Muscle of back (tissue), 13 donors: ENCODE measurements around the gene ELL3. TPM values are rescaled to one million over a fixed set of nuclear protein-coding genes. Genes with fewer than 3 reads are reported as not detected.
"Not testable (repeated sequence)": the region's sequence is repeated elsewhere in the genome, so short reads cannot be mapped to it uniquely, and the experiment has no call there.

Experiments used
- DNase-seq, 3 donors: peaks; one replicate each; pipeline versions ENCODE4 v3.0.0 to v3.0.0-alpha.2; 2013
- long read RNA-seq, 9 donors: transcript quantifications; one replicate each; lab custom pipeline, GENCODE V29; 2026
- polyA plus RNA-seq, 10 donors: library from polyadenylated mRNA; unstranded; fragments of 120-200 nt; gene quantifications; one replicate each; pipeline ENCODE4 v1.2.1, GENCODE V29; 2013; ENCODE audit not compliant: insufficient read length in 10 of 10

Gene ELL3
- 1 to 10 TPM; 1.3 to 3.7 (median 2.9) TPM for polyA plus RNA-seq
- long read RNA-seq, donor 1 = 0 reads
- long read RNA-seq, donor 2 = 0 reads
- long read RNA-seq, donor 3 = 0 reads
- long read RNA-seq, donor 4 = 0 reads
- long read RNA-seq, donor 5, partial matches to known transcripts = 0 of 1 reads
- long read RNA-seq, donor 5, other reads (novel, unspliced or antisense) = 0 of 1 reads
- long read RNA-seq, donor 6 = 0 reads
- long read RNA-seq, donor 7 = 0 reads
- long read RNA-seq, donor 8 = 0 reads
- long read RNA-seq, donor 9 = 0 reads

DNA sequence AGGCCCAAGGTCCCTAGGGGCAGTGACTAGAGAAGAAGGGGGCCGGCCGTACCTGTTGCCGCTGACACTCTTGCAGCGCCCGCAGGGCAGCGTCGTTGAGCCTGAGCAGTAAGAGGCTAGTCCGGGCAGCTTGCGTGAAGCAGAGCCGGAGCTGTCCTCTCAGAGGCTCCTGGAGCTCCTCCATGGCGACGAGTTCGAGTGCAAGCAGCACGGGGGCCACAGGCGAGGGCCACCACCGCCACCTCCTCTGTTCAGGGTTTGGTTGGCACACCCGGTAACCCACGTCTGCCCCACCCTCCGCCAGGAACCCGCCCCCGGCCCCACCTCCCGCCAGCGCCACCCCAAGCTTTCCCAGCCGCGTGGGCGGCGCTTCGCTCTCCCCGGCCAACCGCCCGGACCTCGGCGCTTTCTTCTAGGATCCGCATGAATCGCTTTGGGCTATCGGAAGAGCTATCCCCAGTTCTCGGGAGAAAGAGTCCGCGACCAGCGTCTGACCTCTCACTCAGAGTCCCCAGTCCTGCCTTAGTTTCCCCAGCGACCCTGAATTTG lies at the start of gene ELL3:
Gene ELL3, minus strand, starts transcription at position 249 of the 549 bp plus-strand sequence. Its CDS starts 65 bp downstream, at position 184.
- DNase-seq = peak in 1 of 3 donors; percentile 82

DNA sequence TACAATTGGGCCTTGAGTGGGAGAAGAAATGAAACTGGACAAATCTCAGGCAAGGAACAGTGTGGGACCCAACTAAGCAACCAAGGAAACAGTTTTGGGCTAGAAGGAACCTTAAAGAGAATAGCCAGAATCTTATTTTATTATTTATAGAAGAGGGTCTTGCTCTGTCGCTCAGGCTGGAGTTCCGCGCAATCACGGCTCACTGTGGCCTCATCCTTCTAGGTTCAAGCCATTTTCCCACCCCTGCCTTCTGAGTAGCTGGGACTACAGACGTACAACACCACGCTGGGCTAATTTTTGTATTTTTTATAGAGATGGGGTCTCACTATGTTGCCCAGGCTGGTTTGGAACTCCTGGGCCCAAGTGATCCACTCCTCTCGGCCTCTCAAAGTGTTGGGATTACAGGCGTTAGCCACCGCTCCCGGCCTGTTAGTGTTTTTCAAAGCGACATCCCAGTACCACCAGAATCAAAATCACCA lies 49.3 kb upstream of the ELL3 start:
- DNase-seq = no peak

DNA sequence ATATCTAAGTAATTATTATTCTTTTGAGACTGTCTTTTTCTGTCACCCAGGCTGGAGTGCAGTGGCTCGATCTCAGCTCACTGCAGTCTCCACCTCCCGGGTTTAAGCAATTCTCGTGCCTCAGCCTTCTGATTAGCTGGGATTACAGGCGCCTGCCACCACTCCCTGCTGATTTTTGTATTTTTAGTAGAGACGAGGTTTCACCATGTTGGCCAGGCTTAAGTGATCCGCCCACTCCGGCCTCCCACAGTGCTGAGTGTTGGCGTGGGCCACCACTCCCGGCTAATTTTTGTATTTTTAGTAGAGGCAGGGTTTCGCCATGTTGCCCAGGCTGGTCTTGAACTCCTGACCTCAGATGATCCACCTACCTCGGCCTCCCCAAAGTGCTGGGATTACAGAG lies 48.5 kb upstream of the ELL3 start:
- not testable (repeated sequence) for DNase-seq

- peak; percentile 97 to 98 (median 97) for DNase-seq
Measured at GRCh38 chr15:43824302-43825246, 47.8 kb upstream of the ELL3 start, which contains the start of gene MFAP1. Gene MFAP1, minus strand, starts transcription at chr15:43824690. Its CDS starts 121 bp downstream, at chr15:43824569.

DNA sequence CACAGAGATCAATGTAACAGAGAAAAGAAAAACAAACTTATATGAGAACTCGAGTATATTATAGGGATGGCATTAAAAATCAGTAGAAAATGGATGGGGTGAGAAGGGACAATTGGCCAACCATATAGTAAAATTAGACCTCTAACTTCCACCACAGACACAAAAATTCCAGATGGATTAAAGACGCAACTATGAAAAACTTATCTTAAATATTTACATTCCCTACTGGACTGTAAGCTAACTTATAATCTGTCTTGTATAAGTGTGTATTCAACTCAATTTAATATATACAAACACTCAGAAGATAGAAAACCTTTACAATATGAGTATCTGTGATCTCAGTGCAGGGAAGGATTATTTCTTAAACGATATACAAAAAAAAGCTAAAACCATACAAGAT lies 44.7 kb upstream of the ELL3 start:
- no peak for DNase-seq

DNA sequence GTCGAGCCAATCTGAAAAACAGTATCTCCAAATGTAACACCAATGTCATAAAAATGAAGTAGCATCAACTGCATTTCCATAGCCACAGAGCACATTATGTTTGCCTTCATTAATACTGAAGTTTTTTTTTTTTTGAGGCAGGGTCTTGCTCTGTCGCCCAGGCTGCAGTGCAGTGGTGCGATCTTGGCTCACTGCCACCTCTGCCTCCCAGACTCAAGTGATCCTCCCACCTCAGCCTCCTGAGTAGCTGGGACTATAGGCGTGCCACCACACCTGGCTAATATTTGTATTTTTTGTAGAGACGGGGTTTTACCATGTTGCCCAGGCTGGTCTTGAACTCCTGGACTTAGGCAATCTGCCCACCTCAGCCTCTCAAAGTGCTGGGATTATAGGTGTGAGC lies 38.3 kb upstream of the ELL3 start:
- not testable (repeated sequence) for DNase-seq

GRCh38 chr15:43808960-43809678 lies 32.4 kb upstream of the ELL3 start:
- no peak for DNase-seq

GRCh38 chr15:43808435-43808950 lies 31.7 kb upstream of the ELL3 start:
- DNase-seq = no peak

DNA sequence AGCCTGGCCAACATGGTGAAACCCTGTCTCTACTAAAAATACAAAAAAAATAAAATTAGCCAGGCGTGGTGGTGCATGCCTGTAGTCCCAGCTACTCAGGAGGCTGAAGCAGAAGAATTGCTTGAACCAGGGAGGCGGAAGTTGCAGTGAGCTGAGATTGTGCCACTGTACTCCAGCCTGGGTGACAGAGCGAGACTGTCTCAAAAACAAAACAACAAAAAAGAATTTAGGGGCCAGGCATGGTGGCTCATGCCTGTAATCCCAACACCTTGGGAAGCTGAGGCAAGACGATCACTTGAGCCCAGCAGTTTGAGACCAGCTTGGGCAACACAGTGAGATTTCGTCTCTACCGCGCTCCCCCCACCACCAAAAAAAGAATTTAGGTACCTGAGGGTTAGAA lies 25.9 kb upstream of the ELL3 start:
- not testable (repeated sequence) for DNase-seq

DNA sequence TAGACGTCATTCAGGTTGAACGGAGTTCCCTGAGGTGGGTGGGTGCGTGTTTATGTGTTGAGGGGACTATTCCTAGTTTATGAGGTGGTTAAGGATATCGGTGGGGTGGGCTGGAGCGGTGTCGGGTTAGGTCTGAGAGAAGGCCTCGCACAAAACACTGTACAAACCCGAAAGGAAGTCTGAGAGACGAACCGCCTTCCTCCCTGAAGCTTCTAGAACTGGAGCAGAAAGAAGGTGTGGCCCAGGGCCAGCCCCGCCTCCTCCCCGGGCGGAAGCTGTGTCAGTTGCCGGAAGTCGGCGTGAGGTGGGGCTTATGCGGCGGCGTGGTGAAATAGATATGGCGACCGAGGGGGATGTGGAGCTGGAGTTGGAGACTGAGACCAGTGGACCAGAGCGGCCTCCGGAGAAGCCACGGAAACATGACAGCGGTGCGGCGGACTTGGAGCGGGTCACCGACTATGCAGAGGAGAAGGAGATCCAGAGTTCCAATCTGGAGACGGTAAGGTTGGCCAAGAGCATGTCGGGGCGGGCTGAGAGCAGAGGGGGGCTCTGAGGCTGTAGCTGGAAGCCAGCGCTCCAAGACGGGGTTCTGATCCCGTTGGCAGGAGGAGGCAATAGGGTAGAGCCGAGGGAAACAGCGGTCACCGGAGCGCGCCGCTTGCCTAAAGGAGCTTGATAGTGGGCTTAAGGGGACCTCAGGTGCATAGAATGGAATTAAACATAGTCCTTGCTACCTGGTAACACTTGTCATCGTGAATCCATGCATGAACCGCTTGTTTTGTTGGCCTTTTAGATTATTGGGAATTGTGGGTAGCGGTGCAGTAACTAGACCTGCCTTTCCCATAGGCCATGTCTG lies 23.7 kb upstream of the ELL3 start, which contains the start of gene HYPK:
Gene HYPK, plus strand, starts transcription at position 314 of the 856 bp plus-strand sequence. Its CDS starts 24 bp downstream, at position 338.
- peak; percentile 90 to 97 (median 95) for DNase-seq

DNA sequence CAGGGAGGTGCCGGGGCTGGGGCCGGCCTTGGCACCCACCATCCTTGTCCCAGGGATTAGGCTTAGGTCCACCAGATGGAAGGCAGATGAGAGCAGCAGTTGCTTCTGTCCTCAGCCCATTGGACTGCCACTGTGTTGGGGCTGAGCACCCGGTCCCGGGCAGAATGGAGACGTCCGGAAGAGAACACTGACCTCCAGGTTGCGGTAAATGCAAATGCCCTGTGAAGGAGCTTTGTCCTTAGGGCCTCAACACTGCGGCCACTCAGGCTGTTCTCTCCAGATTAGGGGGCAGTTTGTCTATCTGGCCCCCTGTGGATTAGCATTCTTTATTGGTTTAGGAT lies 23.1 kb upstream of the ELL3 start, which contains the start of gene SERINC4:
Gene SERINC4, minus strand, starts transcription at position 276 of the 341 bp plus-strand sequence. Its CDS starts 234 bp downstream, at position 42.
- no peak for DNase-seq

GRCh38 chr15:43799209-43799944 lies 22.6 kb upstream of the ELL3 start:
- DNase-seq = no peak

DNA sequence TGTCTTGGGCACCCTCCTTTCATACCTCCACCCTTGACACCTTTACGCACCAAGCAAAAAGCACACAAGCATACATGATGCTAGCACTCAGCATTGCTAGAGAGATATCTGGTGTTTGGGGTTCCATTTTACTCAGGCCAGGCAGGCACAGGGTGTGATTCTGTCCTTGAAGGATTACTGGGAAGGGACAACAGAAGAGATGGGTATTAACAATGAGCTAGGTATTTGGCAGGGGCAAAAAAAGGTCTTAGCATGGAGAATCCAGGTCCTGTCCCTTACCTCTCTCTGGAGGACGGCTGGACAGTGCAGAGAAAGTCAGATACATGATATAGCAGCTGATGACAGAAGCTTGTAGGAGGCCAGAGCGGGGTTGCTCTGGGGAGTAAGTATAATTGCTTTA lies 19.8 kb upstream of the ELL3 start:
- no peak for DNase-seq

GRCh38 chr15:43795997-43796396 lies 19.2 kb upstream of the ELL3 start:
- no peak for DNase-seq

DNA sequence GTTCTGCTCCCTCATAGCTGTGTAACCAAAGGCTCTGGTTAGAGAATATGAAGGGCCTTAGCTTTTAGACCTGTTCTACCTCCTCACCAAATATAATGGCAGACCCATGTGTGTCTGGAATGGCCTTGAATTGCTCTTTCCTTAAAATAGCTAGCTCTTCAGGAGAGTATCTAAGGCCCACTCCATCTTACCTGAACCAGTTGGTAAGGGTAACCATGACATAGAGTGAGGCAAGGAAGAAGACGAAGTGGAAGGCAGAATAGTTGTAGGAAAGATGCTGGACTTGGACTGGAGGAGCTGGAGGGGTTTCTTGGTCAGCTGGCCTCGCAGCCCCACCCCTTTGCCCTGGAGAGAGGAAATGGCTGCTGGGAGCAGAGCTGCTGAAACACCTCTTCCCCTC lies 18.4 kb upstream of the ELL3 start:
- DNase-seq = no peak

- DNase-seq = no peak
Measured at GRCh38 chr15:43794269-43795037, 17.7 kb upstream of the ELL3 start.

GRCh38 chr15:43793647-43794046 lies 16.9 kb upstream of the ELL3 start:
- no peak for DNase-seq

- peak in 1 of 3 donors; percentile 67 for DNase-seq
Measured at GRCh38 chr15:43792761-43793476, 16.2 kb upstream of the ELL3 start.
